Fibroblast of lung (primary cell): ENCODE results near the gene DLX4. TPM values are rescaled to one million over a fixed set of nuclear protein-coding genes. Genes with fewer than 3 reads are reported as not detected.

Experiments
- DNase-seq, 2 donors: peaks; one replicate each; pipeline versions ENCODE4 v3.0.0 to v3.0.0-alpha.2; 2010; ENCODE audit warnings: low read depth in 2 of 2
- H2AFZ ChIP-seq: 2 replicates; pipeline ENCODE4 v1.5.1; 2012; ENCODE audit warnings: low read length, control low read depth, inconsistent platforms
- H3K27ac ChIP-seq: 2 replicates; pipeline ENCODE4 v1.5.1; 2011; ENCODE audit warnings: low read length, control low read depth; ENCODE audit not compliant: insufficient read depth
- H3K27me3 ChIP-seq: 2 replicates; pipeline ENCODE4 v1.5.1; 2011; ENCODE audit warnings: mild to moderate bottlenecking, low read length; ENCODE audit not compliant: control insufficient read depth, insufficient read depth
- H3K36me3 ChIP-seq: 2 replicates; pipeline ENCODE4 v1.5.1; 2011; ENCODE audit warnings: low read length; ENCODE audit not compliant: control insufficient read depth, insufficient read depth
- H3K4me1 ChIP-seq: 2 replicates; pipeline ENCODE4 v1.5.1; 2011; ENCODE audit warnings: low read length; ENCODE audit not compliant: control insufficient read depth, insufficient read depth; ENCODE audit errors: extremely low read depth
- H3K4me2 ChIP-seq: 2 replicates; pipeline ENCODE4 v1.5.1; 2011; ENCODE audit warnings: low read length, control low read depth; ENCODE audit not compliant: insufficient read depth; ENCODE audit errors: extremely low read depth
- H3K4me3 ChIP-seq, 4 experiments: fragments of 200-600 bp in 1 of 4; sonication (generic) in 1 of 4; replicated peaks in 1 of 4; 2 replicates each; pipeline ENCODE4 v1.5.1; 2011 to 2016; ENCODE audit warnings: low read length in 4 of 4, low read depth in 3 of 4, mild to moderate bottlenecking in 3 of 4, control low read depth in 2 of 4, inconsistent platforms in 1 of 4, mixed read lengths in 1 of 4; ENCODE audit not compliant: insufficient read depth in 1 of 4; ENCODE audit errors: control extremely low read depth in 1 of 4
- H3K79me2 ChIP-seq: 2 replicates; pipeline ENCODE4 v1.5.1; 2012; ENCODE audit warnings: mild to moderate bottlenecking, low read length, inconsistent platforms; ENCODE audit not compliant: control insufficient read depth, insufficient read depth
- H3K9ac ChIP-seq: 2 replicates; pipeline ENCODE4 v1.5.1; 2011; ENCODE audit warnings: mild to moderate bottlenecking, low read length, control low read depth; ENCODE audit not compliant: insufficient read depth
- H3K9me3 ChIP-seq: 2 replicates; pipeline ENCODE4 v1.5.1; 2012; ENCODE audit warnings: low read depth, low read length; ENCODE audit not compliant: control insufficient read depth, insufficient read depth
- H4K20me1 ChIP-seq: 2 replicates; pipeline ENCODE4 v1.5.1; 2011; ENCODE audit warnings: low read length; ENCODE audit not compliant: control insufficient read depth, insufficient read depth; ENCODE audit errors: extremely low read depth
- EZH2 ChIP-seq: IDR thresholded peaks from 2 replicates; pipeline ENCODE4 v1.5.1; 2012; ENCODE audit warnings: low read length, control low read depth, mild to moderate bottlenecking; ENCODE audit errors: missing control alignments
- polyA plus RNA-seq, 2 donors: library from polyadenylated mRNA; depleted of rRNA in 1 of 2; stranded (reverse) in 1 of 2; unstranded in 1 of 2; fragments of >200 nt; gene quantifications; 2 replicates each; pipeline ENCODE4 v1.2.1, GENCODE V29; 2011 to 2012; ENCODE audit warnings: missing spikeins in 1 of 2
- total RNA-seq: library from RNA; depleted of rRNA; stranded (reverse); fragments of >200 nt; gene quantifications from 2 replicates; pipeline ENCODE4 v1.2.1, GENCODE V29; 2014
- TF ChIP-seq, protein P1 (sequence below), 2 donors: IDR thresholded peaks in 1 of 2; conservative IDR thresholded peaks in 1 of 2; 1 replicate in 1 of 2; 2 replicates in 1 of 2; pipeline ENCODE4 v1.5.1; 2011 to 2012; ENCODE audit warnings: low read length in 2 of 2, control low read depth in 1 of 2, inconsistent platforms in 1 of 2, low read depth in 1 of 2, mild to moderate bottlenecking in 1 of 2

The DLX4 gene
- total and polyA plus RNA-seq, 2 donors (not counting 1 experiment from before 2014, with no cell fraction given): not detected

DNA sequence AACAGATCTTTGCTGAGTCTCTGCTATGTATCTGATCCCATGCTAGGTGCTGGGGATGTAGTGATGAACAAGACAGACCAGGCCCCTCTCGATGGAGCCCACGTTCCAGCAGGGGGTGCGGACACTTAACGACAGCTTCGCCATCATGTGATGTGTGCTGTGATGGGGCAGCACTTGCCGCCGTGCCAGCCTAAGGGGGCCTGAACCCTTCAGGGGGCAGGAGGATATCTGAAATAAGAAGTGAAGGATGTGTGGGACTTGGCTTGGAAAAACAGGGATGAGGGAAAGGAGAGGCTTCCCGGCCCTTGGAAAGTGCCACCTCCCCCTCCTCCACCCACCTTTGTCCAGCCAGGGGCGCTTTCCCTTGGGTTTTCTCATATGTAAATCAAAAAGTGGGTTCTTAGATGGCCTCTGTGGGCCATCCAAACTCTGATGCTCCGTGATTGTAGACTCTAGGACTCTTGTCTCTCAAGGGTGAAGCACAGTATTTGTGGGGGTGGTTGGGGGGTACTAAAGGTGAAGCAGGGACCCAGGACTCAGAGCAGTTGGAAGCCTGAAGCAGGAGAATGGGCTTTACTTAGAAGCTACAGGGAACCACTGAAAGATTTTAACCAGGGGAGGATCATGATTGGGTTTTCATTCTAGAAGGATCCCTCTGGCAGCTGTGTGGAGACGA, 30.0 kb downstream of the DLX4 start:
- no peak for DNase-seq
- peaks cover 43% of the 10 kb centered on the region for H3K27me3 ChIP-seq

DNA sequence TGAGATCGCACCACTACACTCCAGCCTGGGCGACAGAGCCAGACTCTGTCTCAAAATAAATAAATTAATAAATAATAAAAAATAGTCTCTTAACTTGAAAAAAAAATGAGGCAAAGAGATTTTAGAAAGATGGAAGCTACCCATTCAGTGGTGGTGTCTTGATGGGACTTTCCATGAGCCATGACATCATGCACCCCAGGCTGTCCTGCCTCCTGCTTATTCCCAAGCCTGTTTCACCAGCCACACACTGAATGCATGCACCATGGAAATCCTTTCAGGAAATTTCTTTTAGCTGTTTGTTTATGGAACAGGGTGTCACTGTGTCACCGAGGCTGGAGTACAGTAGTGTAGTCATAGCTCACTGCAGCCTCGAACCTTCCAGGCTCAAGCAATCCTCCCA, 34.9 kb downstream of the DLX4 start:
- no peak for TF ChIP-seq EZH2
- TF ChIP-seq, protein P1, sequence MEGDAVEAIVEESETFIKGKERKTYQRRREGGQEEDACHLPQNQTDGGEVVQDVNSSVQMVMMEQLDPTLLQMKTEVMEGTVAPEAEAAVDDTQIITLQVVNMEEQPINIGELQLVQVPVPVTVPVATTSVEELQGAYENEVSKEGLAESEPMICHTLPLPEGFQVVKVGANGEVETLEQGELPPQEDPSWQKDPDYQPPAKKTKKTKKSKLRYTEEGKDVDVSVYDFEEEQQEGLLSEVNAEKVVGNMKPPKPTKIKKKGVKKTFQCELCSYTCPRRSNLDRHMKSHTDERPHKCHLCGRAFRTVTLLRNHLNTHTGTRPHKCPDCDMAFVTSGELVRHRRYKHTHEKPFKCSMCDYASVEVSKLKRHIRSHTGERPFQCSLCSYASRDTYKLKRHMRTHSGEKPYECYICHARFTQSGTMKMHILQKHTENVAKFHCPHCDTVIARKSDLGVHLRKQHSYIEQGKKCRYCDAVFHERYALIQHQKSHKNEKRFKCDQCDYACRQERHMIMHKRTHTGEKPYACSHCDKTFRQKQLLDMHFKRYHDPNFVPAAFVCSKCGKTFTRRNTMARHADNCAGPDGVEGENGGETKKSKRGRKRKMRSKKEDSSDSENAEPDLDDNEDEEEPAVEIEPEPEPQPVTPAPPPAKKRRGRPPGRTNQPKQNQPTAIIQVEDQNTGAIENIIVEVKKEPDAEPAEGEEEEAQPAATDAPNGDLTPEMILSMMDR (conservative IDR thresholded peaks at IDR 0.05 in 1 of 2, IDR thresholded peaks at IDR 0.05 in 1 of 2; ENCODE audit: low read depth in 1 of 2, low read length in 2 of 2): no peak
- Histone ChIP-seq H3K4me1 (no peaks in the 10 kb centered on the region), H3K27me3 (peaks cover 25% of the 10 kb centered on the region)

More for the DNA sequence above, 30.0 kb downstream of the DLX4 start:
- no peak overlapping the region for H3K4me2 ChIP-seq
- no peak overlapping the region for H2AFZ ChIP-seq
- H3K79me2 ChIP-seq: no peaks in the 10 kb centered on the region
- H3K4me1 ChIP-seq: no peaks in the 10 kb centered on the region
- H3K4me3 ChIP-seq: no peak overlapping the region
- no peaks in the 10 kb centered on the region for H3K36me3 ChIP-seq
- no peaks in the 10 kb centered on the region for H3K9me3 ChIP-seq
- H3K27ac ChIP-seq: no peak overlapping the region
- TF ChIP-seq, protein P1 (conservative IDR thresholded peaks at IDR 0.05 in 1 of 2, IDR thresholded peaks at IDR 0.05 in 1 of 2; ENCODE audit: low read depth in 1 of 2, low read length in 2 of 2): no peak
- TF ChIP-seq EZH2: no peak
- H3K9ac ChIP-seq: no peak overlapping the region
- H4K20me1 ChIP-seq: no peaks in the 10 kb centered on the region

DNA sequence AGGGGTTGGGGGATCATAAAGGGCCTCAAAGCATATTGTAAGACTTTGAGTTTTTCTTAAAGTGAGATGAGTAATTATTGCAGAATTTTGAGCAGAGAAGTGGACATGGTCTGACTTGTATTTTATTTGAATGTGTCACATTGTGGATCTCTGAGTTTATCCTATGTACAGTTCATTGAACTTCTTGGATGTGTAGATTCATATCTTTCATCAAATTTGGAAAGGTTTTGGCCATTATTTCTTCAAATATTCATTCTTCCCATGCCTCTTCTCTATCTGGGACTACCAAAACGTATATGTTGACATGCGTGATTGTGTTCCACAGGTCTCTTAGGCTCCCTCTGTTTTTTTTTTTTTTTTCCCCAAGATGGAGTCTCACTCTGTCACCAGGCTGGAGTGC, 40.3 kb downstream of the DLX4 start:
- no peak overlapping the region for H3K4me3 ChIP-seq
- no peaks in the 10 kb centered on the region for H3K79me2 ChIP-seq
- no peaks in the 10 kb centered on the region for H3K4me1 ChIP-seq
- H3K9ac ChIP-seq: no peak overlapping the region
- TF ChIP-seq, protein P1 (conservative IDR thresholded peaks at IDR 0.05 in 1 of 2, IDR thresholded peaks at IDR 0.05 in 1 of 2; ENCODE audit: low read depth in 1 of 2, low read length in 2 of 2): no peak
- no peak for TF ChIP-seq EZH2
- H3K36me3 ChIP-seq: no peaks in the 10 kb centered on the region
- H3K27me3 ChIP-seq: peaks cover 11% of the 10 kb centered on the region
- H4K20me1 ChIP-seq: no peaks in the 10 kb centered on the region
- DNase-seq: no peak
- no peak overlapping the region for H3K4me2 ChIP-seq
- H3K27ac ChIP-seq: no peak overlapping the region
- no peaks in the 10 kb centered on the region for H3K9me3 ChIP-seq
- H2AFZ ChIP-seq: no peak overlapping the region

More for the DNA sequence above, 34.9 kb downstream of the DLX4 start:
- Histone ChIP-seq H3K4me3 (no peak overlapping the region), H4K20me1 (no peaks in the 10 kb centered on the region), H3K9ac (no peak overlapping the region), H3K36me3 (no peaks in the 10 kb centered on the region), H3K9me3 (no peaks in the 10 kb centered on the region), H2AFZ (no peak overlapping the region), H3K4me2 (no peak overlapping the region), H3K27ac (no peak overlapping the region), H3K79me2 (no peaks in the 10 kb centered on the region)
- DNase-seq: no peak
